SK-N-SH treated with all-trans-retinoic acid at 6 μM for 48 hours (cell line): Measurements from ENCODE around the gene SLC5A6.
A peak's percentile ranks its signal among the peaks of the same experiment; 100 is the strongest.

Experiments used
- ATAC-seq: fragments of 200-7000 bp; cut with Tn5 transposase; 3 replicates; pipeline ENCODE4 v1.9.1; 2020; ENCODE audit warnings: mild to moderate bottlenecking, moderate library complexity
- BACH2 ChIP-seq: fragments of 250-450 bp; sonication (Bioruptor Pico); IDR thresholded peaks from 2 replicates; pipeline ENCODE4 v1.9.0; 2021; ENCODE audit warnings: mild to moderate bottlenecking, borderline replicate concordance
- CSDC2 ChIP-seq: fragments of 250-450 bp; sonication (Bioruptor Pico); IDR thresholded peaks from 2 replicates; pipeline ENCODE4 v1.5.0; 2020; ENCODE audit warnings: mild to moderate bottlenecking, moderate library complexity
- GLIS3 ChIP-seq: fragments of 250-450 bp; sonication (Bioruptor Pico); IDR thresholded peaks from 2 replicates; pipeline ENCODE4 v1.5.0; 2020; ENCODE audit warnings: mild to moderate bottlenecking, moderate library complexity
- ISL1 ChIP-seq: fragments of 250-450 bp; sonication (Bioruptor Pico); IDR thresholded peaks from 2 replicates; pipeline ENCODE4 v2.1.2; 2022; ENCODE audit warnings: mild to moderate bottlenecking, moderate library complexity
- OSR1 ChIP-seq: fragments of 250-450 bp; sonication (Bioruptor Pico); IDR thresholded peaks from 2 replicates; pipeline ENCODE4 v1.8.0; 2022; ENCODE audit warnings: moderate library complexity, mild to moderate bottlenecking, inconsistent platforms
- PPARA ChIP-seq: fragments of 250-450 bp; sonication (Bioruptor Pico); IDR thresholded peaks from 2 replicates; pipeline ENCODE4 v1.5.0; 2020; ENCODE audit warnings: mild to moderate bottlenecking, borderline replicate concordance
- RARB ChIP-seq: fragments of 250-450 bp; sonication (Bioruptor Pico); IDR thresholded peaks from 2 replicates; pipeline ENCODE4 v1.8.0; 2021; ENCODE audit warnings: mild to moderate bottlenecking, moderate library complexity
- TCF4 ChIP-seq: fragments of 250-450 bp; sonication (Bioruptor Pico); IDR thresholded peaks from 2 replicates; pipeline ENCODE4 v1.8.0; 2021; ENCODE audit warnings: mild to moderate bottlenecking, moderate library complexity, borderline replicate concordance
- TOX ChIP-seq: fragments of 250-450 bp; sonication (Bioruptor Pico); IDR thresholded peaks from 2 replicates; pipeline ENCODE4 v1.8.0; 2021; ENCODE audit warnings: mild to moderate bottlenecking, moderate library complexity, borderline replicate concordance
- ZC3H10 ChIP-seq: fragments of 250-450 bp; sonication (Bioruptor Pico); IDR thresholded peaks from 2 replicates; pipeline ENCODE4 v1.5.1; 2021; ENCODE audit warnings: mild to moderate bottlenecking, moderate library complexity
- ZNF565 ChIP-seq: fragments of 450-650 bp; formaldehyde crosslinking; conservative IDR thresholded peaks from 2 replicates; pipeline ENCODE4 v1.5.0; 2020; ENCODE audit warnings: low read depth, mild to moderate bottlenecking, moderate library complexity
- ZNF70 ChIP-seq: fragments of 450-650 bp; formaldehyde crosslinking; IDR thresholded peaks from 2 replicates; pipeline ENCODE4 v1.5.0; 2020; ENCODE audit warnings: mild to moderate bottlenecking, moderate library complexity
- ZNF8 ChIP-seq: fragments of 450-650 bp; formaldehyde crosslinking; IDR thresholded peaks from 2 replicates; pipeline ENCODE4 v1.5.0; 2020; ENCODE audit warnings: mild to moderate bottlenecking, moderate library complexity
- TF ChIP-seq, protein P1 (sequence below): fragments of 250-450 bp; sonication (Bioruptor Pico); IDR thresholded peaks from 2 replicates; pipeline ENCODE4 v1.5.0; 2020; ENCODE audit warnings: mild to moderate bottlenecking, moderate library complexity
- TF ChIP-seq, protein P2 (sequence below): fragments of 250-450 bp; sonication (Bioruptor Pico); IDR thresholded peaks from 2 replicates; pipeline ENCODE4 v1.8.0; 2021; ENCODE audit warnings: low read depth, mild to moderate bottlenecking, moderate library complexity, borderline replicate concordance
- TF ChIP-seq, protein P3 (sequence below): fragments of 250-450 bp; sonication (Bioruptor Pico); IDR thresholded peaks from 2 replicates; pipeline ENCODE4 v1.5.1; 2020; ENCODE audit warnings: low read depth, mild to moderate bottlenecking, moderate library complexity
- TF ChIP-seq, protein P4 (sequence below): fragments of 250-450 bp; sonication (Bioruptor Pico); IDR thresholded peaks from 2 replicates; pipeline ENCODE4 v1.5.1; 2021; ENCODE audit warnings: mild to moderate bottlenecking, moderate library complexity
- TF ChIP-seq, protein P5 (sequence below): fragments of 250-450 bp; sonication (Bioruptor Pico); IDR thresholded peaks from 2 replicates; pipeline ENCODE4 v1.8.0; 2020; ENCODE audit warnings: mild to moderate bottlenecking, moderate library complexity, borderline replicate concordance

Gene SLC5A6

DNA sequence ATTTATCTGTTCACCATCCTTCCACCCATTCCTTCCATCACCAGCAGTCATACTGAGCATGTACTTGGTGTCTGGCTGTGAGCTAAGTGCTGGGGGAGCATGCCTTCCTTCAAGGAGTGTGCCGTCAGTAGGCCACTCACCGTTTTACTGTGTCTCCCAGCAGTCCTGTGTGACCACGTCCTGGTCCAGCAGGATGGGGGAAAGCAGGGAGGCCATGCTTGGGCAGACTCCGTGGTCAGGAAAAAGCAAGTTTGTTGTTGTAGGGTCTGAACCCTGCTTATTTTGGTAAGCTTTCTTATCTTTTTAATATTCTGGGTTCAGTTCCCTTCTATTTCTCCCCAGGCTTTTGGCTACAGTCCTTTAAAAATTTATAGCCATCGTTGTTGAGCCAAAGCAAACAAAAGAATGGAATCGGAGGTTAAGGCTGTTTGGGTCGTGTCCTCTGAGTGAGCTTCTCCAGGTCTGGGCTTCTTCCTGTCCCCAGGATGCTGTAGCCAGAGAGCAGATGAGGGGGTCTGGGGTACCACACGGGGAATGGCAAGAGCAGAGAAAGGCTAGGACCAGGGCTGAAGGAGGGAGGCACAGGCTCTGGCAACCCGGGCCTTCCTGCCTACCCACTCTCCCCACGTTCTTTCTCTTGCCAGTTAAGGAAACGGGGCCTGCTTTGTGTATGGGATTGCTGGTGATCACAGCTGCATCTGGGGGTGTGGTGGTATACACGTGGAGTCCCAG, 37.3 kb upstream of the SLC5A6 start:
- ATAC-seq, result peak; percentile 27
- TF ChIP-seq ZNF70 (CRISPR knock-in tag), result no peak
- TF ChIP-seq, protein P1, sequence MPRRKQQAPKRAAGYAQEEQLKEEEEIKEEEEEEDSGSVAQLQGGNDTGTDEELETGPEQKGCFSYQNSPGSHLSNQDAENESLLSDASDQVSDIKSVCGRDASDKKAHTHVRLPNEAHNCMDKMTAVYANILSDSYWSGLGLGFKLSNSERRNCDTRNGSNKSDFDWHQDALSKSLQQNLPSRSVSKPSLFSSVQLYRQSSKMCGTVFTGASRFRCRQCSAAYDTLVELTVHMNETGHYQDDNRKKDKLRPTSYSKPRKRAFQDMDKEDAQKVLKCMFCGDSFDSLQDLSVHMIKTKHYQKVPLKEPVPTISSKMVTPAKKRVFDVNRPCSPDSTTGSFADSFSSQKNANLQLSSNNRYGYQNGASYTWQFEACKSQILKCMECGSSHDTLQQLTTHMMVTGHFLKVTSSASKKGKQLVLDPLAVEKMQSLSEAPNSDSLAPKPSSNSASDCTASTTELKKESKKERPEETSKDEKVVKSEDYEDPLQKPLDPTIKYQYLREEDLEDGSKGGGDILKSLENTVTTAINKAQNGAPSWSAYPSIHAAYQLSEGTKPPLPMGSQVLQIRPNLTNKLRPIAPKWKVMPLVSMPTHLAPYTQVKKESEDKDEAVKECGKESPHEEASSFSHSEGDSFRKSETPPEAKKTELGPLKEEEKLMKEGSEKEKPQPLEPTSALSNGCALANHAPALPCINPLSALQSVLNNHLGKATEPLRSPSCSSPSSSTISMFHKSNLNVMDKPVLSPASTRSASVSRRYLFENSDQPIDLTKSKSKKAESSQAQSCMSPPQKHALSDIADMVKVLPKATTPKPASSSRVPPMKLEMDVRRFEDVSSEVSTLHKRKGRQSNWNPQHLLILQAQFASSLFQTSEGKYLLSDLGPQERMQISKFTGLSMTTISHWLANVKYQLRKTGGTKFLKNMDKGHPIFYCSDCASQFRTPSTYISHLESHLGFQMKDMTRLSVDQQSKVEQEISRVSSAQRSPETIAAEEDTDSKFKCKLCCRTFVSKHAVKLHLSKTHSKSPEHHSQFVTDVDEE (CRISPR knock-in tag), result no peak
- TF ChIP-seq BACH2 (CRISPR knock-in tag), result no peak
- TF ChIP-seq RARB, result no peak
- TF ChIP-seq OSR1 (CRISPR knock-in tag), result no peak
- TF ChIP-seq TCF4 (CRISPR knock-in tag), result no peak
- TF ChIP-seq ZC3H10 (CRISPR knock-in tag), result no peak
- no peak for TF ChIP-seq ZNF8 (CRISPR knock-in tag)
- no peak for TF ChIP-seq PPARA (CRISPR knock-in tag)
- TF ChIP-seq, protein P2, sequence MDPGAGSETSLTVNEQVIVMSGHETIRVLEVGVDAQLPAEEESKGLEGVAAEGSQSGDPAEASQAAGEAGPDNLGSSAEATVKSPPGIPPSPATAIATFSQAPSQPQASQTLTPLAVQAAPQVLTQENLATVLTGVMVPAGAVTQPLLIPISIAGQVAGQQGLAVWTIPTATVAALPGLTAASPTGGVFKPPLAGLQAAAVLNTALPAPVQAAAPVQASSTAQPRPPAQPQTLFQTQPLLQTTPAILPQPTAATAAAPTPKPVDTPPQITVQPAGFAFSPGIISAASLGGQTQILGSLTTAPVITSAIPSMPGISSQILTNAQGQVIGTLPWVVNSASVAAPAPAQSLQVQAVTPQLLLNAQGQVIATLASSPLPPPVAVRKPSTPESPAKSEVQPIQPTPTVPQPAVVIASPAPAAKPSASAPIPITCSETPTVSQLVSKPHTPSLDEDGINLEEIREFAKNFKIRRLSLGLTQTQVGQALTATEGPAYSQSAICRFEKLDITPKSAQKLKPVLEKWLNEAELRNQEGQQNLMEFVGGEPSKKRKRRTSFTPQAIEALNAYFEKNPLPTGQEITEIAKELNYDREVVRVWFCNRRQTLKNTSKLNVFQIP, result no peak
- TF ChIP-seq, protein P3, sequence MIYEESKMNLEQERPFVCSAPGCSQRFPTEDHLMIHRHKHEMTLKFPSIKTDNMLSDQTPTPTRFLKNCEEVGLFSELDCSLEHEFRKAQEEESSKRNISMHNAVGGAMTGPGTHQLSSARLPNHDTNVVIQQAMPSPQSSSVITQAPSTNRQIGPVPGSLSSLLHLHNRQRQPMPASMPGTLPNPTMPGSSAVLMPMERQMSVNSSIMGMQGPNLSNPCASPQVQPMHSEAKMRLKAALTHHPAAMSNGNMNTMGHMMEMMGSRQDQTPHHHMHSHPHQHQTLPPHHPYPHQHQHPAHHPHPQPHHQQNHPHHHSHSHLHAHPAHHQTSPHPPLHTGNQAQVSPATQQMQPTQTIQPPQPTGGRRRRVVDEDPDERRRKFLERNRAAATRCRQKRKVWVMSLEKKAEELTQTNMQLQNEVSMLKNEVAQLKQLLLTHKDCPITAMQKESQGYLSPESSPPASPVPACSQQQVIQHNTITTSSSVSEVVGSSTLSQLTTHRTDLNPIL, result no peak
- no peak for TF ChIP-seq GLIS3 (CRISPR knock-in tag)
- no peak for TF ChIP-seq ZNF565 (CRISPR knock-in tag)
- no peak for TF ChIP-seq TOX (CRISPR knock-in tag)
- TF ChIP-seq CSDC2, result no peak
- TF ChIP-seq, protein P4, sequence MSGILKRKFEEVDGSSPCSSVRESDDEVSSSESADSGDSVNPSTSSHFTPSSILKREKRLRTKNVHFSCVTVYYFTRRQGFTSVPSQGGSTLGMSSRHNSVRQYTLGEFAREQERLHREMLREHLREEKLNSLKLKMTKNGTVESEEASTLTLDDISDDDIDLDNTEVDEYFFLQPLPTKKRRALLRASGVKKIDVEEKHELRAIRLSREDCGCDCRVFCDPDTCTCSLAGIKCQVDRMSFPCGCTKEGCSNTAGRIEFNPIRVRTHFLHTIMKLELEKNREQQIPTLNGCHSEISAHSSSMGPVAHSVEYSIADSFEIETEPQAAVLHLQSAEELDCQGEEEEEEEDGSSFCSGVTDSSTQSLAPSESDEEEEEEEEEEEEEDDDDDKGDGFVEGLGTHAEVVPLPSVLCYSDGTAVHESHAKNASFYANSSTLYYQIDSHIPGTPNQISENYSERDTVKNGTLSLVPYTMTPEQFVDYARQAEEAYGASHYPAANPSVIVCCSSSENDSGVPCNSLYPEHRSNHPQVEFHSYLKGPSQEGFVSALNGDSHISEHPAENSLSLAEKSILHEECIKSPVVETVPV (CRISPR knock-in tag), result no peak

DNA sequence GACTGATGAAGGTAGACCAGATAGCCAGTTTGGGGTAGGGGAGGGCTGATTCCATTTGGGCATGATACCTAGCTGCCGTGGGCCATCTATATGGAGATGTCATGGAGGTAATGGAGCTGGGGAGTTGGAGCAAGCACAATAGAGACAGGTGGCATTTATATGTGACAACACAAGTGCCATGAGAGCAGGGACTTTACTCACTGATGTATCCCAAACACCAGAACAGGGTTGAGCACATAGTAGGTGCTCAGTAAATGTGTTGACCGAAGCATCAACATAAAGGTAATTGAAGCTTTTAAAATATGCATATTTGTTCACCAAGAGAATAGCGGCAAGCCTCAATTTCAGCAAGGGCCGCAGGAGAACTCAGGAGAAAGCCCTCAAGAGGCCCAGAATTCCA, 35.8 kb upstream of the SLC5A6 start:
- ATAC-seq, result no peak

More for the DNA sequence above, 35.8 kb upstream of the SLC5A6 start:
- TF ChIP-seq, protein P1 (CRISPR knock-in tag), result no peak
- no peak for TF ChIP-seq RARB
- TF ChIP-seq, protein P2, result no peak
- TF ChIP-seq ZNF70 (CRISPR knock-in tag), result no peak
- no peak for TF ChIP-seq ZNF8 (CRISPR knock-in tag)
- TF ChIP-seq, protein P5, sequence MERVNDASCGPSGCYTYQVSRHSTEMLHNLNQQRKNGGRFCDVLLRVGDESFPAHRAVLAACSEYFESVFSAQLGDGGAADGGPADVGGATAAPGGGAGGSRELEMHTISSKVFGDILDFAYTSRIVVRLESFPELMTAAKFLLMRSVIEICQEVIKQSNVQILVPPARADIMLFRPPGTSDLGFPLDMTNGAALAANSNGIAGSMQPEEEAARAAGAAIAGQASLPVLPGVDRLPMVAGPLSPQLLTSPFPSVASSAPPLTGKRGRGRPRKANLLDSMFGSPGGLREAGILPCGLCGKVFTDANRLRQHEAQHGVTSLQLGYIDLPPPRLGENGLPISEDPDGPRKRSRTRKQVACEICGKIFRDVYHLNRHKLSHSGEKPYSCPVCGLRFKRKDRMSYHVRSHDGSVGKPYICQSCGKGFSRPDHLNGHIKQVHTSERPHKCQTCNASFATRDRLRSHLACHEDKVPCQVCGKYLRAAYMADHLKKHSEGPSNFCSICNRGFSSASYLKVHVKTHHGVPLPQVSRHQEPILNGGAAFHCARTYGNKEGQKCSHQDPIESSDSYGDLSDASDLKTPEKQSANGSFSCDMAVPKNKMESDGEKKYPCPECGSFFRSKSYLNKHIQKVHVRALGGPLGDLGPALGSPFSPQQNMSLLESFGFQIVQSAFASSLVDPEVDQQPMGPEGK, result no peak
- TF ChIP-seq, protein P4 (CRISPR knock-in tag), result no peak
- no peak for TF ChIP-seq TCF4 (CRISPR knock-in tag)
- no peak for TF ChIP-seq OSR1 (CRISPR knock-in tag)
- TF ChIP-seq ISL1, result no peak
- TF ChIP-seq GLIS3 (CRISPR knock-in tag), result no peak
